Hematopoietic multipotent progenitor cell (in vitro differentiated cells): ENCODE results near the gene UBE2O. TPM values are rescaled to one million over a fixed set of nuclear protein-coding genes. Genes with fewer than 3 reads are reported as not detected.

Source experiments
- DNase-seq, 3 donors: peaks; one replicate each; pipeline ENCODE4 v3.0.0-alpha.2; 2011 to 2015; ENCODE audit warnings: low read depth in 2 of 3, low spot score in 2 of 3
- total RNA-seq: library from RNA; depleted of rRNA; stranded (reverse); fragments of >200 nt; gene quantifications from one replicate; pipeline ENCODE4 v1.2.3, GENCODE V29; 2012

The UBE2O gene
- total RNA-seq, 1 donor: 46.3 TPM

GRCh38 chr17:76468634-76469010 lies 15.7 kb upstream of the UBE2O start:
- DNase-seq: no peak

GRCh38 chr17:76467809-76468633 lies 15.1 kb upstream of the UBE2O start:
- no peak for DNase-seq

- DNase-seq: no peak
These were observed 14.4 kb upstream of the UBE2O start, which contains the start of gene AANAT for GRCh38 chr17:76467366-76467765. AANAT (plus strand) TSS chr17:76467603; CDS start chr17:76468747, 1,144 bp downstream.

DNA sequence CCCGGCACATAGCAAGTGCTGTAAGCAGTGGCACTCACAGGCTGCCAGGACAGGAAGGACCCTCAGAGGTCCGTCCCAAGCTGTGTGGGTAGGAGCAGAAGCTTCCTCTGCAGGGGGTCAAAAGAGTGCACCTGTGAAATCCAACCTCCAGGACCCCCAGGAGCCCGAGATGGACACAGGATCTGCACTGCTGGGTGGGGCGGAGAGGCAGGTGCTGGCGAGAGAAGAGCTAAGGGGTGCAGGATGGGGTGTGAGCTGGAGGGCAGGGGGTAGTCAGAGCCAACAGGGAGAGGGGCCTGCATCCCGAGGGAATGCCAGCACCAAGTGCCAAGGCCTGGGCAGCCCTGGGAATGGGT lies 13.8 kb upstream of the UBE2O start:
- DNase-seq: no peak

DNA sequence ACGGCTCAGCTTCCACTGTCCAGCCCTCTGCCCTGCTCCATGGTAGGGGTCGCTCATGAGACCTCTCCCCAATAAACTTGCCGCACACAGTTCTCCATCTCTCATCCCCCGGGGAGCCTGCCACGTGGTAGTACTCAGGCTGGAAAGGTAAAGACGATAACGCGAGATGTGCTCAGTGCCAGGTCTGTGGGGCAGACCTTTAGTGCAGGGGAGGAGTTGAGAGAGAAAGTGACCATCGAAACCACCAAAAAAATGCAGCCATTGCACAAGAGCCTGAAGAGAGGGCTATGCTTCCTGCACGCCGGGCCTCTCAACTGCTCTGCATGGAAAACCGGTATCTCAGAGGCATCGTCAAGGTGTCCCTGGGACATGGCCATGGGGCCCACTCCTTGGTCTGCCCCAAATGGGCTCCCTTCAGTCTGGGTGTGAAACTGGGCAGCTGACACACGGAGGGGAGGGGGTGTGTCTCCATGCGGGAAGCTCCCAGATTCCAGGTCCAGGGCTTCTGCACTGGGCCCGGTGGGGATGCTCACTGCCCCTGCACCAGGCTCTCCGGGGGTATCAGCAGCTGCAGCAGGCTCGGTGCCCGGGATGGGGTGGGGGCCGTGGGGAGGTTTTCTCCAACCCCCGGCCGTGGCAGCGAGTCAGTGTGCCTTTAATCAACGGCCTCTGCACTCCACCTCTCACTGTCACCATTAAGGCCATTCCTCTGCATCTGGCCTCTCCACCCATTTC lies 9.8 kb upstream of the UBE2O start:
- no peak for DNase-seq

DNA sequence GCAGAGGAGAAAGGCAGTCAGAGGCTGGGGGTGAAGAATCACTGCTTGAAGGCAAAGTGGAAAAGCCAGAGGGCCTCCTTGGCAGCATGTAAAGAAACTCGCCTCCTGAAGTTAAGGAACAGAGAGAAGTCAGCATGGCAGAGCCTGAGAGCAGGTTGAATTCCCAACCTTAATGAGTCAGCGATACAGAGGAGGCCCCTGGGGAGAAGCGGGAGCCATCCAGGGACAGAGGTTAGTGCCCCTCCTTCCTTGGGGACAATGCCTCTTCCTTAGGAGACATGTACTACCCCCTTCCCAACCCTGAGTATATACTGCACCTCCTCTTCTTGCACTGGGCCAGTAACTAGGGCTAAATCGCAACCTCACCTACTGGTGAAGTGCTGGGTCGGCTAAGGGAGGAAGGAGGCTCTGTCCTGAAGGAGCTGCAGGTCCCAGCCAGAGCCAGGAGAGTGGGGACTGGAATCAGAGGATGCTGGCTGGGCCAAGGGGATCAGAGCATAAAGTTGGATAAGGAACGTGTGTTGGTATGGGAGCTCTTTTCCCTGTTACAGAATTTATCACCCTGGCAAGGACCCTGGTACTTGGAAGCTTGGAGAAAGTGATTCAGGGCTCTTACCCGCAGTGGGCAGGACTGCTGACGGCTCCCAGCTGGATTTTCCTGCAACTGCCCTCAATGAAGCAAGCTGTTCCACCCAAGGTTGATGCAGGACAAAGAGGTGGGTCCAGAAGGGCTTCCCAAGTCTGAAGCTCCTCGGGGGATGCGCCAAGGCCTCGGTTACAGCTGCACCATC lies 9.0 kb upstream of the UBE2O start:
- DNase-seq: no peak

- no peak for DNase-seq
These were observed 6.7 kb upstream of the UBE2O start for GRCh38 chr17:76459674-76460073.

DNA sequence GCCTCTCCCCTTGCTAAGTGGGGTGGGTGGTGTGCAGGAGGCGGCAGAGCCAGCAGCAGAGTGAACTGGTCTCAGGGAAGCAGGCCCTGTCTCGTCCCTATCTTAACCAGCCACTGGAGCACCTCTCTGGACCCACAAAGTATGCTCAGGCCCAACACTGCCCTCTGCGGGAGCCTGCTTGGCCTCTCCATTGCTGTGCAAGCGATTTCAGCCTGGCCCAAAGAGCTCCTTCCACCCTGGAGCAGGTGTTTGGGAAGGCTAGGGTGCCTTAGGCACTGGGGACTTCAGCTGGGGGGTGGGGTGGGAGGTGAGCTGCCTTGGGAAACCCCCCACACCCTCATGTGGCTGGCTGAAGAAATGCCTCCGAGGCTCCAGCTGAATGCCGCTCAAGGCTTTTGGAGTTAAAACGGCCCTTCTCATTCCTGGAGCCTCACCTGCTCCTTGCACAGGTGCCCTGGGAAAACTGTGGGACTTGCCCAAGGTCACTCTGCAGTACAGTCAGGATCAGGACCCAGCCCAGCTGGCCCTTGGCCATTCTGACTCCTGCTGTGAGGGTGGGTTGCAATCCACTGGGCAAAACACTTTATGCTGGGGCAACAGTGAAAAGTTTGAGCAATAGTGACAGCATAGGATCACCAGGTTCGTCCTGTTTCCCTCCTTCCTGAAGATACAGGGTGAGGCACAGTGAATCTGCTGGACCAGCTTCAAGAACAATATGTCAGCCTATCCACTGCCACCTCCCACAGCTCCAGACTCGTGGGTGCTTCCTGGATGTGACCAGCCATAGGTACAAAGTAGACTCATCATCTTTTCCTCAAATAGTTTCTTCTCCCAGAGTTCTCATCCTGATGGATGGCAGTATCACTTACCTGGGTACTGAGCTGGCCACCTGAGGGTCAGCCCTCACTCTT lies 5.9 kb upstream of the UBE2O start:
- peak in 1 of 3 donors; percentile 65 for DNase-seq

DNA sequence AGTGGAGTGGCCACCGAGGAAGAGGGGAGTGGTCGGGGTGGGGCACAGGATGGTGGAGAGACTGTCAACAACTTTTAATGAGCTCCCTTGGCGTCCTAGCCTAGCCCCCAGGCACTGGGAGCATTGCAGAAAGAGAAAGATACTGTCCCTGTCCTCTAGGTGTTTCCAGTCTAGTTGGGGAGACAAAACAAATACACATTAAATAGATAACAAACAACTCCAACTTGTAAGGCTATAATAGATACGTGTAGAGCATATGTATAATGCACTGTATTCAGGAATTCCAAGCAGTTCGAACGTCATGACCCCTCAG lies 435 bp upstream of the UBE2O start:
- DNase-seq: no peak

DNA sequence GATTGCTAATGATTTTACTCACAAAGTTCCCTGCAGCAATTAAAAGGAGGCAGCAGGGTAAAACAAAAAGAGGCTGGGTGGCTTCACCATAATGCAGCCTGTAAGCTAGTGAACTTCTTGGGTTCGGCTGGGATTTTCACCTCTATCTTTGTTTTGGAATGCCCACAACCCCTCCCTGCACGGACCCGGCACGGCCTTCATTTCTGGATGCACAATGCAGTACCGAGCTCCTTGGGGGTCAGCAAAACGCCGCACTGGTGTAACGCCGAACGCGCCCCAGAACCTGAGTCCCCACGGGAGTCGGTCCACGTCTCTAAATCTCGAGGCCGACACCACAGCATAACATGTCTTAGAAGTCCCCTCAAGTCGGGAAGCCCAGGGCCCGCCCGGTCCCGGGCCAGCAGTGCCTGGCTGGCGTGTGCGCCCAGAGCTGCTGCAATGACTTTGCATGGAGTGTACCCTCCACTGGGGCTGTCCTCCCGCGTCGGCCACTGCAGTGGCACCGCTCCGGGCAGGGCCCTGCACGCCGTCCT lies 759 bp downstream of the UBE2O start:
- DNase-seq: peak in 1 of 3 donors; percentile 32

DNA sequence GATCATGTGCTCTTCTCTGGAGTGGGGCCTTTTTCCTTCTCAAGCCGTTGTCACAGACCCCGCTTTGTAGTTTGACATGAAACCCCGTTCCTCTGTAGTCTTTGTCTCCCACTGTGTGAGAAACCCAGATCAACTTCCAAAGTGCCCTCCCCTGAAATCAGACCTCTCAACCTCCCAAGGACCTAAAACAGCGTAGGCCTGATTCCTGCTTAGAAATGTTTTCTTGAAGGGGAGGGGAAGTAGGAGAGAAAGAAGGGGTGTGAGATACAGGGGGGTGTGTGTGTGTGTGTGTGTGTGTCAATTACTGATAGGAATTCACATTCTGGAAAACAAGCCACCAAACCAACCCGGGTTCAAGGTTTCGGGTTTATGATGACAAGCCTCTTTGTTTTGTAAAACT lies 1.4 kb downstream of the UBE2O start:
- DNase-seq: no peak

GRCh38 chr17:76449126-76449525 lies 3.8 kb downstream of the UBE2O start:
- DNase-seq: no peak

DNA sequence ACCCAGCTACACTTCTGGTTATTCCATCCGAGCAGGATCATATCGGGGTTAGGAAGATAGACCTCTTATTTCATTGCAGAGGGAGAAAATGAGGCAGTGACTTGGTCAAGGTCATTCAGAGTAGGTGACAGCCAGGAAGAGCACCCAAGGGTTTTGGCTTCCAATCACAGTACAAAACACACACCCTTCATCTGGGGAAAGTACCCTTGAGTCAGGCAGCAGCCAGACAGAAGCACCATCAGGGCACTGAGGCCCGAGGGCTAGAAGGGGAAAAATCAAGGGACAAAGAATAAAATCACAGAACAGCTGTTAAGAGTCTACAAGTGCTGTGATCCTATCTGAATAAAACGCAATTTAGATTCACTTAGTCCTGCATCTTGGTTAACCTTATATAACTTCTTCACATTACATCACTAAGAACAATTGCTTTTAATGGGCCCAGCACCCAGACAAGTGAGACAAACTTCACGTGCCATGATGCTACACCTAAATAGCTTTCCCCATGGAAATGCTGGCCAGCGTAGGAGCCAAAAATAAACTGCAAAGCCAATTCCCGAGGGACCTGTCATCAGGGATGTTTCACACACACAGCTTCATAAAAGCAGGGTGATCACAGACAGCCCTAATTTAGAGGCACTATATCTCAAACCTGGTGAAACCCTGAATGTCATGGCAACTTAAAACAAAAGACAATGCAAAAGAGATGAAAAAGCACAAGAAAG lies 4.9 kb downstream of the UBE2O start:
- DNase-seq: no peak

GRCh38 chr17:76446449-76447231 lies 6.3 kb downstream of the UBE2O start:
- DNase-seq: no peak

GRCh38 chr17:76445697-76446448 lies 7.1 kb downstream of the UBE2O start:
- no peak for DNase-seq

- no peak for DNase-seq
These were observed 8.2 kb downstream of the UBE2O start for GRCh38 chr17:76444518-76445311.
